Stimulated activated CD4-positive, alpha-beta T cell treated with anti-CD3 and anti-CD28 coated beads, Interleukin-12 subunit alpha, Interleukin-12 subunit beta, amount 100 ng/mL, for 24 hours (primary cell): Measurements from ENCODE around the gene CSTF1.
"Not testable (repeated sequence)": the region's sequence is repeated elsewhere in the genome, so short reads cannot be mapped to it uniquely, and the experiment has no call there.

ENCODE experiments used
- DNase-seq, 2 experiments: peaks; one replicate each; pipeline ENCODE4 v3.0.0-alpha.2; 2020; ENCODE audit warnings: low read depth in 2 of 2

The CSTF1 gene

DNA sequence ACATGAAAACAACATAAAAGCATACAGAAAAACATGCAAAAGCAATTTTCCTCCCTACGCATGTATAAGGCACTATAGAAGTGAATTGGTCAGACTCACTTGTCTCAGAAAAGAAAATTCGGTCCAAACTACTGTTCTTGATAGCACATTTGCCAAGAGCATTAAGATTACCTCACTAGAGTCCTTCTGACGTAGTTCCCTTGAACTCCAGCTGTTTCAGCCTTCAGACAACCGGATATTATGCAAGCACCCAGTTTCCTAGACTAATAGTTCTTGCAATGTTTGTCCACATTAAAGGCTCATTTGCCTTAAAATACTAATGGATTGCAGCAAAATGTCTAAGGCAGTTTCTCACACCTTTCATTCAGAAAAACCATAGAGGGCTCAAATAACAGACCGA lies 17.1 kb downstream of the CSTF1 start:
- DNase-seq: no peak

DNA sequence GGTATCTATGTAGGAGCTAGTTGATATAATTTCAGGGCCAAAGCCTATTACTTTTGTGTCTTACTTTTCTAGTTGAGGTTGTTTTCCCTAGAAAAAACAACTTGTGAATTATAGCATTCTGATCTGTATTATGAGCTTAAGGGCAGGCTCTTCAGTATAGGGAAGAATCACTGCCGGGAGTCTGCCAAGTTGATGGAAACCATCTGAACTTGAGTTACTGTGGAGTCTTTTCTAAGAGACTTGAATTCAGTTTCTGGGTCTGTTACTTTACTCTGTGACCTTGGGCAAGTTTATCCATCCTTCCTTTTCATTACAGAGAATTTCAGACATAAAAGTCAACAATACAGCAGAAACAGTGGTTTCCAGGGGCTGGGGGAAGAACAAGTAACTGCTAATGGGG lies 17.5 kb downstream of the CSTF1 start:
- DNase-seq: no peak

DNA sequence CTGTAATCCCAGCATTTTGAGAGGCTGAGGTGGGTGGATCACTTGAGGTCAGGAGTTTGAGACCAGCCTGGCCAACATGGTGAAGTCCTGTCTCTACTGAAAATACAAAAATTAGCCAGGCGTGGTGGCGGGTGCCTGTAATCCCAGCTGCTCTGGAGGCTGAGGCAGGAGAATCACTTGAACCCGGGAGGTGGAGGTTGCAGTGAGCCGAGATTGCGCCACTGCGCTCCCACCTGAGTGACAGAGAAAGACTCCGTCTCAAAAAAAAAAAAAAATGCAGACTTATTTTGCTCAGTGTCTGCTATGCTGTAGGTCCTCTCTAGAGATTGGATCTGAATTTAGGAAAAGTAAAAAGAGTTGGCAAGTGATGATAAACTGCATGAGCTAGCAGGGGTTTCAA lies 18.8 kb downstream of the CSTF1 start:
- not testable (repeated sequence) for DNase-seq

DNA sequence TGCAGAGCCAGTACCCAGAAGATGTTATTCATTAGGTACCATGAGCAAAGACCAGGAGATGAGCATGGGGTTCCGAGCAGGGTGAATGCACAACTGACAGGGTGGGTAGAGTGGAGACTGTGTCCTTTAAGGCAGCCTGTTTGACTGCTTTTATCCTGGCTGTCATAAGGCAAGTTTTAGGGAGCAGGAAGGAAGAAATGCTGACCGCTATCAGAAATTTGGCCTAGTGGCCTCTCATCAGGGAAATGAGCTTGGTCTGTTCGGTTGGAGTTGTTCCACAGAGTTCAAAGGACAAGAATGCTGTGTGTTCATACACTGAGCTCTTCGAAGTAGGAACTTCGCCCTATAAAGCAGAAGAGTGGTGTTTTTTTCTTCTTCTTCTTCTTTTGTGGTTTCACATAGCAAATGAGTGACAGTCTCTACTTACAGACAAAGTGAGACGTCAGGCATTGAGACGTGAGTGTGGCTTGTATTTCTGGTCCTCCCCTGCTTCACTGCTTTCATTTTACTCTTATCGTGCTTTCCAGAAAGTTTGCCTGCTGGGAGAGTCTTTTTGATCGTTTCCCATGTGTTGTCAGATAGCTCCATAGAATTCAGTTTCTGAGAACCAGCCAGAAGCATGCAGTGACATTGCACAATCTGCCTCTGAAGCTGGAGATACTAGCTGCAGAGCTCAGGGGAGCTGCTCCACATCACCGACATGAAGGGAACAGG lies 19.5 kb downstream of the CSTF1 start, which contains the start of gene CASS4:
TSS of gene CASS4 (plus strand) at position 502 of the 714 bp plus-strand sequence. CDS start at position 701, 199 bp downstream.
- DNase-seq: no peak

DNA sequence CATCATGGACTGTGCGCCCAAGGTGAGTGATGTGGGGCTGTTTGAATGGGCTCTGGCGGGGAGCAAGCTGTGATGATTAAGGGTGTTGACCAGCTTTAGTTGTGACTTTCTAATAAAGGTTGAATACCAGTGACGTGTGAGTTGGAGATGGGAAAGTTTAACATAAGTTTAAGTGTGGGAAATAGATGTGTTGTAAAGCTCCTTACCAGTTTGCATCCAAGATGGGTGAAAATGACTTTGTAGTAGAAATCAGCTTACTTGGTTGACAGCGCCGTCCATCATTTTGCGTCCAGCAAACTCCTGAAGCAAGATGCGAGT lies 20.0 kb downstream of the CSTF1 start:
- DNase-seq: no peak

- DNase-seq: no peak
Measured at GRCh38 chr20:56412949-56413348, 20.5 kb downstream of the CSTF1 start.

GRCh38 chr20:56414842-56415765 lies 22.7 kb downstream of the CSTF1 start:
- peak in 1 of 2 experiments; percentile 42 for DNase-seq

DNA sequence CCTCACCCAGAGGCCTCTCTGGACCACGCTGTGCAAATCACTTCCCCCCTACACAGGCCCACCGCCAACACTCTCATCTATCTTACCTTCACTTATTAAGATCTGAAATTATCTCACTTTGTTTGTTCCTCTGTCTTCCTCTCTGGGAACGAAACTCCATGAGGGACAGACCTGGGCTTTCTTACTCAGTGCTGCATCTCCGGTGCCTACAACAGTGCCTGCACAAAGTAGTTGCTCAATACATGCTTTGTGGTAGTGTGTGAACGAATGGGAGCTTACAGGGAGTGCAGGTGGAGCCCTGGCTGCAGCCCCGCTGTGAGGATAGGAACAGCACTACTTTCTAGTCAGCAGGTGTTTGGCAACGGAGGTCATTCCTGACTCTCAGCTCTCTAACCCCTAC lies 25.0 kb downstream of the CSTF1 start:
- no peak for DNase-seq

DNA sequence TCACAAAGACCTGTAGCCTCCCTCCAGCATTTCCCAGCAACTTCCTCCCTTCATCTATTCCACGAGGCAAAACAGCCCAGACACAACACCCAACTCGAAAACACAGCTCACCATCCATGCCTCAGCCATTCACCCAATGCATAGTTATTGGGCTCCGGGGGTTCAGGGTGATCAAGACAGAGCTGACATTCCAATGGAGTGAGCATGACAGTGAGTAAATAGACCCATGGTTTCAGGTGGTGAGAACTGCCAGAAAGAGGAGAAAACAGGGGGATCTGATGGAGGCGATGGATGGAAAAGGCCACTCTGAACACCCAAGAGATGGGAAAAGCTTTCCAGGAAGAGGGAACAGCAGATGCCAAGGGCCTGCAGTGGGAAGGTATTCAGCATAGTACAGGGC lies 25.5 kb downstream of the CSTF1 start:
- no peak for DNase-seq

- no peak for DNase-seq
Measured at GRCh38 chr20:56418385-56418861, 26.0 kb downstream of the CSTF1 start.

- no peak for DNase-seq
Measured at GRCh38 chr20:56420028-56420427, 27.6 kb downstream of the CSTF1 start.

DNA sequence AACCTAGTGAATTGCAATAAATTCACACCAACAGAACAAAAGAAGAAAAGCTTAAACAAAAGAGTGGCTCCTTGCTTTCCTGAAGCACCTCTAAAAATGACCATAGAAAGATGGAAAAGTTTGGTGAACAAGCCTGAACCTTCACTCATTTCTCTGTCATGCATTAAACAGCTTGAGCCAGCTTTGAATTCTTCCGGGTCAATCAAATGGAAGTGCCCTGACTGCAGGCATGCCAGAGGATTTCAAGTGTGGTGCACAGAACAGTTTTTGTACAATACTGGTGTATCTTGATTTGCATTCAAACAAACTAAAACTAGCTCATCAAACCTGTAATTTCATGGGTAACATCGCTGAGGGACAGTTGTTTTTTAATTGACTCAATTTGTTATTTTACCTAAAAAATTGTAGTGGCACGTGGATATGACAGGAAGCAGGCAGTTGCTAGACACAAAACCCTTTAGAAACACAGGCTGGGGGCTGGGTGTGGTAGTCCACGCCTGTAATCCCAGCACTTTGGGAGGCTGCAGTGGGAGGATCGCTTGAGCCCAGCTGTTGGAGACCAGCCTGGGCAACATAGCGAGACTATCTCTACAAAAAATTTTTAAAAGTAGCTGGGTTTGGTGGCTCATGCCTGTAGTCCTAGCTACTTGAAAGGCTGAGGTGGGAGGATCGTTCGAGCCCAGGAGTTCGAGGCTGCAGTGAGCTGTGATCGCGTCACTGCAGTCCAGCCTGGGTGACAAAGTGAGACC lies 28.7 kb downstream of the CSTF1 start:
- no peak for DNase-seq

DNA sequence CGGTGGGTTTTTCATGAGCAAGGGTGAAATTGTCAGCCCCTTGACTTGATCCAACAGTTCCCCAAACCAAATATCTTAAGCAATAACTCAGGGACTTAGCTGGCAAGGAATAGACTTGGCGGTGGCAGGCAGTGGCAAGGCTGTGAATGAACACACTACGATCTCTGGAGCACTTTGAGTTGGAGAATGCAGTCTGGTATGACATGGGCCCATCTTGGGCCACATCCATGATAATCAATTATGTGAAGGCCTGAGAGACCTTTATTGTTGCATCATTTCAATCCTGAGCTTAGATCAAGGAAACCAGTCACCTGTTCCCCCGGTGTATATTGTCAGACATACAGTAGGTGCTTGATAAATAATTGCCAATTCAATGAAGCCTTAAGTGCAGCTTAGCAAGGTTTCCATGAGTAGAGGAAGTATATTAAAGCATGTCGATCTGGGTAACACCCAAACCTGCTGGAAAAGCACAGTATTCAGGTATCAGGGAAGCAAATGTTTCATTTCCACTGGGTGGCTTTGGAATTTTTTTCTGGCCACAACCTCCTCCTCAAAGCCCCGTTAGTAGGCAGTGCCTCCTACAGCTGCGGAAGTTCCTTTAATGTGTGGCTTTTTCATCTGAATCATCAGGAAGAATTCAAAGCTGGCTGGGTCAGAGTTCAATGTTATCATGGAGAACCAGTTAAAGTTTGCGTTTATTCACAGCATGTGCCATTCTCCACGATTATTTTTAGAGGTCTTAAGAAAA lies 29.8 kb downstream of the CSTF1 start:
- DNase-seq: no peak

DNA sequence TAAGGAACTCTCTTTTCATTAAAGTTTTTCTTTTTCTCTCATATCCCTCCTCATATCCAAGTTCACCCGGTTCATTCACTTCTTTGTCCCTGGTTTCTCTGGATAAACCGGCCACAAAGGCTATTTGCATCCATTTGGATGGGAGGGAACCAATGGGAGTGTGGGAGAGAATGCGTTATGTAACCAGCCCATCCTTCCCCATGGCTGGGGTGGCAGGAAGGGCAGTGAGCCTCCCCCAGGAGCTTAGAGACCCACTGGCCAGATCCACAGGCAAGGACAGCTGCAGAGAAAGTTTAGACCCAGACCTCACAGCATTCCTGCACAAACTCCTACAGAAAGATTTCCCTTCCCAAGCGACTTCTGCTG lies 30.4 kb downstream of the CSTF1 start:
- no peak for DNase-seq

DNA sequence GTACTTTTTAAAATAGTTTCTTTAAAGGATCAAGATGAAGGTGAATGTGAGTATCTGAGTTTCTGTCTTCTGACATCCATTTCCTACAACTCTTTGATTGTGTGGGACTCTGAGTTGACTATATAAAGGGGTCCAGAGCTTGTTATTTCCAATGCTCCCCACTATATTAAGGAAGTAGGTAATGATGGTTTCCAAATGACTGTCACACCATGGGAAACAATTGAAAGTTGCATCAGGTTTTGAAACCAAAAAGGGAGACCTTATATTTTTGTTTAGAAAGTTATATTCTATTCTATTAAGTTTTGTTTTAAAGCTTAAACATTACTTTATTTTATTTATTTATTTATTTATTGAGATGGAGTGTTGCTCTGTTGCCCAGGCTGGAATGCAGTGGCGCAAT lies 30.8 kb downstream of the CSTF1 start:
- no peak for DNase-seq

DNA sequence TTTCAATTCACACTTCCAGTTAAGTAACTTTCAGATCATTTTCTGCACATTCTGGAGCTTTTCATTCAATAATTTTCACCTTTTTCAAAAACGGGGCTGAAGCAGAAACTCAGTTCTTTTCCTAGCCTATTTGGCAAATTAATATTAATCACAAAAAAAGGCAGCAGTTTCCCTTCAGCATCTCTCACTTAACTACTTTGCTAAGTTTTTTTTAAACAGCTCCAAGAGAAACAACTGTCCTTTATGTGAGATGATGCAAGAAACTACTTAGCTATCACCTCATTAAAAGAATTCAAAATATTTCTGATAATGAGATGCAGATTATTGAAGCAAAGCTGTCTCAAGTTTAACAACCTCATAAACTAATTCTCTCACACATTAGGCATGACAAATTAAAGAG lies 31.4 kb downstream of the CSTF1 start:
- no peak for DNase-seq

DNA sequence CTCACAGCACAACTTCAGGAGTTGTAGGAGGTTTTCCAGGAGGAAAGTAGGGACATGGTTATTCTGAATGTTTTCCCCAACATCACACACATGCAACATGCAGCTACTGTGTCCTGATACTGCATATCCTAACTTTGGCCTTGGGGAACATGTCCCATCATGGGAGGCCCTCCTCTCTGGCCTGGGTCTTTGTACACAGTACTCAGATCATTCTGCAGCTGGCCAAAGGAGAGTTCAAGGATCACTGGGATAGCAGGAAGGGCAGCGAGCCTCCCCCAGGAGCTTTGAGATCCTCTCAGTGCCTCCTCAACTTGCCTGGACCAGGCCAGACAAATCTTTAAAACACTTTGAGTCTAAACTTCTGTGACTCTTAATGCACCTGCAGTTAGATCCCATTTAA lies 32.5 kb downstream of the CSTF1 start:
- DNase-seq: no peak

DNA sequence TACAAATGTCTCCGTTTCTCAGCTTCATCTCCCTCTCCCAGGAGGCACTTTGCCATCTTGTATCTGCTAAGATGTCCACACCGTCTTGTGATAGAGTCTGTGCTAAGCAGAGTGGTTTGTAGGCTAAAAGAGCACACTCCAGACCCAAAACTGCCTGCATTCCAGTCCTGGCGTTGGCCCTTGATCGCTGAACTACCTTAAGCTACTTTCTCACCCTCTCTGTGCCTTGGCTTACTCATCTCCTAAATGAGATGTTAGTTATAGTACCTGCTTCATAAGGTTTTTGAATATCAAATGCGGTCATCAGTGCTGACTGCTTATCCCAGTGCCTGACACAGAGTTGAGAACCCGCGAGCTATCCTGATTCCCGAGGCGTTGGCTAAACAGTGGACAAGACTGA lies 33.6 kb downstream of the CSTF1 start:
- DNase-seq: no peak

DNA sequence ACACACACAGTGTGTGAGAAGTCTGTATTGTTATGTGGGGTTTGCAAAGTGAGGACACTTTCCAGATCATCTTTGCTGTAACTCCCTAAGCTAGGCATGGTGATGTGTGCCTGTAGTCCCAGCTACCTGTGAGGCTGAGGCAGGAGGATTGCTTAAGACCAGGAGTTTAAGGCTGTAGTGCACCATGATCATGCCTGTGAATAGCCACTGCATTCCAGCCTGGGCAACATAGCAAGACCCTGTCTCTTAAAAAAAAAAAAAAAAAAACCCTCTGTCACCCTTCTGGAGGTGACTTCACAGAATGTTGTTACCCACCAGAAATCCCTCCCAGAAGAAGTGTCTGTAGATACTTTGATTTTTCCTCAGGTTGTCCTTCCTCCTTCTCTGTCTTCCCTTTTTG lies 34.5 kb downstream of the CSTF1 start:
- no peak for DNase-seq

- DNase-seq: no peak
Measured at GRCh38 chr20:56427797-56428196, 35.4 kb downstream of the CSTF1 start.

- no peak for DNase-seq
Measured at GRCh38 chr20:56428410-56428809, 36.0 kb downstream of the CSTF1 start.

- DNase-seq: no peak
Measured at GRCh38 chr20:56428881-56429280, 36.4 kb downstream of the CSTF1 start.
